GM06990 (cell line): ENCODE measurements around the gene GCSAM.

Source experiments
- DNase-seq: peaks from one replicate; pipeline ENCODE4 v3.0.0-alpha.2; 2011; ENCODE audit not compliant: insufficient read length; ENCODE audit errors: extremely low read depth
- H3K27me3 ChIP-seq: replicated peaks from 2 replicates; pipeline ENCODE4 v1.6.0; 2011; ENCODE audit warnings: low read length; ENCODE audit not compliant: control insufficient read depth, insufficient read depth
- H3K36me3 ChIP-seq: 2 replicates; pipeline ENCODE4 v1.5.1; 2011; ENCODE audit warnings: low read length; ENCODE audit not compliant: control insufficient read depth, insufficient read depth
- H3K4me3 ChIP-seq: replicated peaks from 2 replicates; pipeline ENCODE4 v1.5.1; 2011; ENCODE audit warnings: low read depth, mild to moderate bottlenecking, control low read depth, low read length
- TF ChIP-seq, protein P1 (sequence below): IDR thresholded peaks from 2 replicates; pipeline ENCODE4 v1.5.1; 2011; ENCODE audit warnings: low read length, control low read depth, mild to moderate bottlenecking, inconsistent platforms; ENCODE audit not compliant: insufficient read depth, poor library complexity, severe bottlenecking

The GCSAM gene

DNA sequence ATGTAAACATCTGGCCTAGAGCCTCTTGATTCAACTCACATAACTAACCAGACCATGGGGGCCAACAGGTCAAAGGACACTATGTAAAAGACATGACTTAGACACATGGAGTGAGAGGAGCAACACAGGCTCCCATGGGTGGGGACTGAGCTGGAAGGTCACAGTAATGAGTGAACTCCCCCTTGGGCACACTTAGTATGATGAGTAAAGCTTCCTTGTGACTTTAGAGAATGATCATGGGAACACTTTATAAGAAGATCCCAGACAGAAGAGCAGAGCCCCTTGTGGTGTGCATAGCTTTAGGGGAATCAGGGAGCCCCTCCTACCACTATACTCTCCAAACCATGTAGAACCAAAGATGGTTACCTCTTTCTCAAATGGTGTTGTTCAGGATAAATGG is 10.2 kb downstream of the GCSAM start:
- no peak for DNase-seq
- Histone ChIP-seq H3K4me3 (no peak overlapping the region), H3K27me3 (no peaks in the 10 kb centered on the region), H3K36me3 (peaks cover 28% of the 10 kb centered on the region)
- TF ChIP-seq, protein P1, sequence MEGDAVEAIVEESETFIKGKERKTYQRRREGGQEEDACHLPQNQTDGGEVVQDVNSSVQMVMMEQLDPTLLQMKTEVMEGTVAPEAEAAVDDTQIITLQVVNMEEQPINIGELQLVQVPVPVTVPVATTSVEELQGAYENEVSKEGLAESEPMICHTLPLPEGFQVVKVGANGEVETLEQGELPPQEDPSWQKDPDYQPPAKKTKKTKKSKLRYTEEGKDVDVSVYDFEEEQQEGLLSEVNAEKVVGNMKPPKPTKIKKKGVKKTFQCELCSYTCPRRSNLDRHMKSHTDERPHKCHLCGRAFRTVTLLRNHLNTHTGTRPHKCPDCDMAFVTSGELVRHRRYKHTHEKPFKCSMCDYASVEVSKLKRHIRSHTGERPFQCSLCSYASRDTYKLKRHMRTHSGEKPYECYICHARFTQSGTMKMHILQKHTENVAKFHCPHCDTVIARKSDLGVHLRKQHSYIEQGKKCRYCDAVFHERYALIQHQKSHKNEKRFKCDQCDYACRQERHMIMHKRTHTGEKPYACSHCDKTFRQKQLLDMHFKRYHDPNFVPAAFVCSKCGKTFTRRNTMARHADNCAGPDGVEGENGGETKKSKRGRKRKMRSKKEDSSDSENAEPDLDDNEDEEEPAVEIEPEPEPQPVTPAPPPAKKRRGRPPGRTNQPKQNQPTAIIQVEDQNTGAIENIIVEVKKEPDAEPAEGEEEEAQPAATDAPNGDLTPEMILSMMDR: no peak

DNA sequence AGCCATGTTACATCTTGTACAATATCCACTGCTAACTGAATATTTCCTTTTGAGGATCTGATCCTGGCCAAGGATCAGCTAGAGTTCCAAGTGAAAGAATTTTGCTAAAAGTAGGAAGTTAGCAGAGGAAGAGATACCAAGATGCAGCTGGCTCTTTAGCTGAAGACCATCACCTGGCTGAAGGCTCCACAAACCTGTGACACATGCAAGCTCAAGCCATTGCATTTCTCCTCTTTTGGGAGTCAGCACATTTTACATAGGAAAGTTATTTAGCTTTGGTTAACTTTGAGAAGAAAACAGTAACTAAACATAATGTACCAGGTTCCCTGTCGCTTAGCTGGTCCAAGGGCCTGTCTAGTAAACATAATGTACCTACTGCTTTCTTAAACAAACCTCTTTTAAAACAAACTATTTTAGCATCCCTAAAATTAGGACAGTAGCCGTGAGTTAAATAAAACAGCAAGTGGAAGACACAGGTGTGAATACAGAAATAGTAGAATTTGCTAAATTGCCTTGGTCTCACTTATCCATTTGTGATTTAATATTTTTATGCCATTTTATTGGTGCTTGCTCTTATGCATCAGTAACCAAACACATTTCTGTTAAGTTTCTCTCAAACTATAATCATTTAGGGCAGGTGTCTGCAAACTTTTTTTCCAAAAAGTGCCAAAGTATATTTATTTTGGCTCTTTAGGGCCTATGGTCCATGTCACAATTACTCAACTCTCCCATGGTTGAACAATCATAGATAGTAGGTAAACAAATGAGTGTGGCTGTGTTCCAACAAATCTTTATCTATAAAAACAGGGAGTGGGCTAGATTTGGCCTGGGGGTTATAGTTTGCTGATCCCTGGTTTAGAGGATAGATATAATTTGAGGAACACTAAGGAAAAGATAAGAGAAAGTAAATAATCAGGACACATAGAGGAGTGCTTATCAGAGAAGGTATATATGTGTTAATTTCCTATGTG is 11.2 kb downstream of the GCSAM start:
- TF ChIP-seq, protein P1: no peak
- Histone ChIP-seq H3K4me3 (no peak overlapping the region), H3K27me3 (no peaks in the 10 kb centered on the region), H3K36me3 (peaks cover 28% of the 10 kb centered on the region)
- DNase-seq: no peak

DNA sequence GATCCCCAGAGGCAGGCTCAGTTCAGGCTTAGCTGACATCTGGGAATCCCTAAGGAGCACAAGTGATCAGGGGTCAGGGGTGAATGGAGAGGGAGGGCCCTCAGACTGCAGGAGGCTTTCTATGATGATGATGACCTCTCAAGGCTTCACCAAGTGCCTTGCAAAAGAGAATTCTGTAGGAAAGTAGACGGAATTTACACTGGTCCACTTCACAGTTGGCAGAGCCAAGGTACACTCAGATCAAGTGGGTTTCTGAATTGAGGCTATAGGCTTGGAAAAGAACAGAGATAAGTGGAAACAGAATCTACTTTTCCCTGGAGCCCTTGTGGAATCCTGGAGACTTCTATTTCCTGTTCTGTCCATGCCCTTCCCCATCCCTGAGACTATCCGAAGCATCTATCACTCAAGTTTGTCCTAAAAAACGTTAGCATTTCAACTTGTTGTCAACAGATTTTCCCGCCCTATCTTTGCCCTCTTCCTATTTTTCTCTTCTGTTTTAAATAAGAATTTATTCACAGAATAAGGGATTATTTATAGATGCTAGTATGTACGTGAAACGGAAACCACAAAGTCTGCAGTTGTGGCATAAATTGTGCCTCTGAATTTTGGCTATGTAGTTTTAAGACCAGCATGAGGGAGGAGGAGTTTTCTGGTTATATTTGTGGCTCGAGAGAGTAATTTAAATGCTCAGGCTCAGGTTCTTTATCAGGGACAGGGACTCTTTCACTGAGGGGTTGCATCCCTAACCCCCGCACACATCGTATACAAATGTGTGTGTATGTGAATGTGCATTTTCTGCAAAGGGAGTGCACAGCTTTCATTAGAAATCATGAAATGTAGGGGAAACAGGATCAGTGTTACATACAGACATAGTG is 12.8 kb downstream of the GCSAM start:
- no peaks in the 10 kb centered on the region for H3K27me3 ChIP-seq
- H3K36me3 ChIP-seq: peaks cover 16% of the 10 kb centered on the region
- peak; percentile 61 for DNase-seq
- TF ChIP-seq, protein P1: no peak
- H3K4me3 ChIP-seq: no peak overlapping the region

DNA sequence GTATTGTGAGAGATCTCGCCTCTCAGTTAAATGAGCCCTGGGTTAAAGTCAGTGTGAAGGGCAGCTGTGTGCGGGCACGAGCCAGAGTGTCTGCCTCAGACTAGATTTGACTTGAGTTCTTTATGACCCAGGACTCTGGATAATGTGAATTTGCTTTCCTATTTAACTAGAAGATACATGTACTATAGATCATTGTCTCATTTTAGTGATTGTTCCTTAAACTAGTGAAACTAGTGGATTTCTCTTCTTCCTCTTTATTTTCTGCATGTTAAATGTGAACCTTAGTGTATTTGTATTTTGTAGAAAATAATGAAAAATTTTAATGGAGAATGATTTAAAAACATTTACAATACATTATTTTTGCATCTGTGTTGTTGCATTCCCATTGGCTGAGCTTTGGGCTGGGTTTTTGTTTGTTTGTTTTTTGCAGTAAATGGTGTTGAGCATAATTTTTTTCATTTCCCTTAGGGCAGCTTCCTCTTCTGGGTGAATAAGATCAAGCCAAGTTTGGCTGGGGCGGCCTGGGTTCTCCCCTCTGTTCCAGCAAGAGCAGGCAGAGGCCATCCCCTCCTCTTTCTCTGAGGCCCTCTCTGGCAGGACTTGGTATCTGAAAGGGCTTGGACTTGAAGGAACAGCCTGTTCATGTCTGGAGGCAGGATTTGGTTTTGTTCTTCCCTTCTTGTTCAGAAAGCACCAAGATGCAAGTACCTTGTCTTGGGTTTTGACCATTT is 15.0 kb downstream of the GCSAM start:
- DNase-seq: no peak
- Histone ChIP-seq H3K4me3 (no peak overlapping the region), H3K27me3 (no peaks in the 10 kb centered on the region), H3K36me3 (peaks cover 7% of the 10 kb centered on the region)
- TF ChIP-seq, protein P1: peak; percentile 30

DNA sequence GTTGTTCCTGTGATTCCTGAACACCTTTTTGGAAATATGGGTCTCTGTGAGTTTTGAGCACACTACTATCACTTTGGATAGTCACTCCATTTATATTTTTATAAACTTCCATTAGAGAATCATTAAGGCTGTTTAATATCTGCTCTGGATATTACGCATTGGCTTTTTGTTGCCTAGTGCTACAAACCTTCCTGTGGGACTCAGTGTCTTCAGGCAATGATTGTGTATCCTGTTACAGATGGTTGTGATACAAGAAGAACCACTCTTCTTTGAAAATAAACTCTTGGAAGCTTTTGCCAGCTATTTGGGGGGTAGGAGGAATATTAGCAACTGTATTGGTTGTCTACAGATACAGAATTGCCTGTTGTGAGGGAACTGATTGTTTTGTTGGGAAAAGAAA is 15.6 kb downstream of the GCSAM start:
- Histone ChIP-seq H3K4me3 (no peak overlapping the region), H3K36me3 (peaks cover 5% of the 10 kb centered on the region), H3K27me3 (no peaks in the 10 kb centered on the region)
- TF ChIP-seq, protein P1: no peak
- DNase-seq: no peak
